ENCODE measurements around the gene DCAF10.

GRCh38 chr9:37812773-37813379, 12.3 kb downstream of the DCAF10 start:
- TF ChIP-seq CTCF (IDR thresholded peaks at IDR 0.05; ENCODE audit: control extremely low read depth in 1 of 3, insufficient read depth in 1 of 3, low read depth in 1 of 3, low read length in 3 of 3): no peak
- TF ChIP-seq SIN3A (conservative IDR thresholded peaks at IDR 0.05 in 1 of 2, IDR thresholded peaks at IDR 0.05 in 1 of 2; ENCODE audit: low read depth in 1 of 2, low read length in 2 of 2): no peak
- TF ChIP-seq JUND (IDR thresholded peaks at IDR 0.05; ENCODE audit: low read length): no peak
- TF ChIP-seq TBP (IDR thresholded peaks at IDR 0.05; ENCODE audit: low read depth, low read length): no peak
- no peak for TF ChIP-seq SIRT6 (IDR thresholded peaks at IDR 0.05; ENCODE audit: low read length)
- no peak for TF ChIP-seq YY1 (IDR thresholded peaks at IDR 0.05; ENCODE audit: low read depth, low read length)
- no peak for TF ChIP-seq TAF1 (IDR thresholded peaks at IDR 0.05; ENCODE audit: low read depth, low read length)
- no peak for TF ChIP-seq CHD2 (IDR thresholded peaks at IDR 0.05; ENCODE audit: low read length)
- TF ChIP-seq EP300 (IDR thresholded peaks at IDR 0.05; ENCODE audit: borderline replicate concordance in 1 of 2, low read depth in 2 of 2, low read length in 2 of 2): no peak
- no peak for TF ChIP-seq PHF8 (conservative IDR thresholded peaks at IDR 0.05; ENCODE audit: low read depth, low read length)
- TF ChIP-seq ASH2L (IDR thresholded peaks at IDR 0.05; ENCODE audit: low read length): no peak
- no peak for TF ChIP-seq SRF (IDR thresholded peaks at IDR 0.05; ENCODE audit: low read depth, low read length)

Measured in H1 (cell line).